HG03460 (cell line): ENCODE data around the gene APP.
"Not testable (repeated sequence)": the region's sequence is repeated elsewhere in the genome, so short reads cannot be mapped to it uniquely, and the experiment has no call there.

ENCODE experiments used
- ATAC-seq: cut with Tn5 transposase; IDR thresholded peaks from one replicate; pipeline ENCODE4 v1.9.1; 2021; ENCODE audit not compliant: unreplicated experiment

Gene APP

DNA sequence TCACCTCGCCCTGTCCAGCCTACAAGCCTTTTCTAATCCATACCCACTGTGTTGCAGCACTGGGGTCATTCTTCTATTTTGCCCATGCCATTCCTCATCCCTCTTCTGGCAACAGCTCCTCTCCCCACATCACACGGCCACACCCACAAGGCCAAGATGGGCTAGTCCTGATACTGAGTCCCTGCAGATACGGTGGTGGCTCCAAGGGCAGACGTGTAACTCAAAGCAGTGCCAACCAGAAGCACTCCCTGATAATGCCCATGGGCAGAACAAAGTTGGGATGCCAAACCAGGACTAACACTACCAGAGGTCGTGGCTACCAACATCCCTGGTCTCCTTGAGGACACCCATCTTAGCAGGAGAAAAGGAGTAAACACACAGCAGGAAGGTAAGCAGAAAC, 64.8 kb downstream of the APP start:
- ATAC-seq, result no peak

- no peak for ATAC-seq
These were observed 70.0 kb downstream of the APP start for GRCh38 chr21:26100573-26100972.

GRCh38 chr21:26099610-26100219, 70.9 kb downstream of the APP start:
- ATAC-seq, result no peak

DNA sequence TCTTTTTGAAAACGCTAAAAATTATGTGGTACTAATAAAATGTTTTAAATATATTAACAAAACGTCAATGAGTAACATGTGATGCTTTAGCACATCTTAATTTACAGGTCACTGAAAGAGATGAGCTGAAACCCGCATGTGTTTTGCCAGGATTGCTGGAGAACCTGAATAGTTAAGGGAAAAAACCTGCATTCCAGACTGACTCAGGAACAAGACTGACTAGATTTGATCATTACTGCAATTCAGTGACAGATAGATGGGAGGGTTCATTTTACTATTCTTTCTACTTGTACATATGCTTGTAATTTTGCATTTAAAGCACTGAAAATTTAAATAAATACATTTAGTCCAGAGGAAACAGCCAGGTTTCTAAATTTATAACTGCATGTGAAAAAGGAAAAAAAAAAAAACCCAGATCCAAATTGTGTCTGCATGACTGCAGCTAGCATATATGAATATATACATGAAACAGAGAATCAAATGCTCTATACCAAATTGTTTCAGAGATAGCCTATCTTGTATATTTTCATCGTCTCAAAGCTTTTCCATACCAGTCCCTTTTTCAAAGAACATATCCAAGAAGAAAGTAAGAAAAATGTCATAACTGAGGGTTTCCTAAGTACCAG, 71.7 kb downstream of the APP start:
- ATAC-seq, result no peak

DNA sequence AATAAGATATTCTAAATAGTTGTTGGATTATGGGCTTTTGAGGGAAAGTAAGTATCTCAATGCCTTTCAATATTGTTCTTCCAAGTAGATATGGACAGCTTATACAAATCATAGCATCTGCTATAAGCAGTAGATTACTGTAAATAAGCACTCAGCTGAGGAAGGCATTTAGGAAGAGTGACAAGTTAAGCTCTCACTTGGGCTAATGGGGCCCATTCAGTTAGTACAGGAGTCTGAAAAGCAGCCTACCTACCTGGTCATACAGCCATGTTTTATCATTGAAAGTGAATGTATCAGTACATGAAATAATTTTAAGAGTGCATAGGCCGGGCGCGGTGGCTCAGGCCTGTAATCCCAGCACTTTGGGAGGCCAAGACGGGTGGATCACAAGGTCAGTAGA, 73.1 kb downstream of the APP start:
- no peak for ATAC-seq

- no peak for ATAC-seq
These were observed 73.8 kb downstream of the APP start for GRCh38 chr21:26096494-26097371.

DNA sequence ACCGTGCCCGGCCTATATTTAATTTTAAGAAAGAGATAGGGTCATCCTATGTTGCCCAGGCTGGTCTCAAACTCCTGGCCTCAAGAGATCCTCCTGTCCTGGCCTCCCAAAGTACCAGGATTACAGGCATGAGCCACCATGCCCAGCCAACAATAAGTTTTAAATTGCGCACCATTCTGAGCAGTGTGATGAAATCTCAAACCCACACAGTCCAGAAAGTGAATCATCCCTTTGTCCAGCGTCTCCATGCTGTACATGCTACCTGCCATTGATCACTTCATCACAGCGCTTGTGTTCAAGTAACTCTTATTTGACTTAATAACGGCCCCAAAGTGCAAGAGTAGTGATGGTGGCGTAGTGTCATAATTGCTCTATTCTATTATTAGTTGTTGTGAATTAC, 75.4 kb downstream of the APP start:
- ATAC-seq, result no peak

- no peak for ATAC-seq
These were observed 77.4 kb downstream of the APP start for GRCh38 chr21:26093122-26093521.

GRCh38 chr21:26091480-26092018, 79.0 kb downstream of the APP start:
- no peak for ATAC-seq

DNA sequence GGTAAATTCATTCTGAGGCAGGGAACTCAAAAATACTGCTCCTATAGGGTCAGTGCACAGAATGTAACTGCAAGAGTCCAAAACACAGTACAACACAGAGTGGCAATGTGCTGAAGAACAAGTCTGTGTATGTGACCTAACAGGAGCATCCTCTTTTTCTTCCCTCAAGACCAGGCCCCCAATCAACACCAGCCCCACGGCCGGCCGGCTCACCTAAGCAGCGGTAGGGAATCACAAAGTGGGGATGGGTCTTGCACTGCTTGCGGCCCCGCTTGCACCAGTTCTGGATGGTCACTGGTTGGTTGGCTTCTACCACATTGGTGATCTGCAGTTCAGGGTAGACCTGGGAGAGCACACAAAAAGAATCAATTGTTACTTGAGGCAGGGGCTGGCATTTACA, 80.8 kb downstream of the APP start:
- ATAC-seq, result no peak

DNA sequence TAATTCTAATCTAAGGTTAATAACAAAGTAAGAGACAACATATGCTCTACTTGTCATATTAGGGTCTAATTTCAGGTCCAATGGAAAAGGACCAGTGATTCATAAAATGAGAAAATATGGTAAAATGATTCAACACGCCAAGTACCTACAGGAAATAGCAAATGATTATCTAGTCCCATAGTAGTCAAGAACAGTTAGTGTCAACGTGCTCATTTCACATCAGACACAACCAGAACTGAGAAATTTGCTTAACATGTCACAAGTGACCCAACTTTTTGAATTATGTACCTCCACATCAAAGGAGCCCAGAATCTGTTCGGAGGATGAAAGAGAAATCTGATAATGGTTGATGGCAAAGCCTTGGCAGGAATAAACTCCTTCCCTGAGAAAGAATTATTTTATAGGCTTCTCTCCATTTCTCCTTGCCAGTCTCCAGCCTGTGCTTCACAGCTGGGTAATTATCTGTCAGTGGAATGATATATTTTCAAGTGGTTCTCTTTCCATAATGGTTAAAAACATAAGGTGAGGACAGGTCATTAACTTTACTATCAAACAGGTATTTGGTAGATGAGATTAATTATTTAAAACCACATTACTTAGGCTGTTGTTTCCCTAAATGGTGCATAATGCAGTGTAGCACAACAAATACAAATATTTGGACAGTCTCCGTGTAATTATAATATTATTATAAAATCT, 83.2 kb downstream of the APP start:
- ATAC-seq, result no peak

DNA sequence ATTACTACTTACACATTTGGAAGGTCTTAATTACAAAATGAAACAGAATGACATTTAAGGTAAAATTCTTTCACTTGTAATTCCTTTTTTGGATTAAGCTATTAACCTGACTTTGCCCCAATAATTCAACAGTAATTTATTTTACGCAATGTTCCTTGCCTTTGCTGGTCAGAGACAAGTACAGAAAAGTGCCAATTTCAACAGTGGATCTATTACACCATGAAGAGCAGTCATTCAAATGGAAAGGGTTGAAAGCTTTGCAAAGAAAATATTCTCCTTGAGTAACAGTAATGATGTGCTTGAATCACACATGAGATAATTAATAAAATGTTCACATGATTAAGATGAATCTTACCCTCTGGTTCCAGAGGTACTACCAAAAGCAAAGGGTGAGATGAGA, 84.7 kb downstream of the APP start:
- ATAC-seq, result no peak

GRCh38 chr21:26085127-26085526, 85.4 kb downstream of the APP start:
- no peak for ATAC-seq

DNA sequence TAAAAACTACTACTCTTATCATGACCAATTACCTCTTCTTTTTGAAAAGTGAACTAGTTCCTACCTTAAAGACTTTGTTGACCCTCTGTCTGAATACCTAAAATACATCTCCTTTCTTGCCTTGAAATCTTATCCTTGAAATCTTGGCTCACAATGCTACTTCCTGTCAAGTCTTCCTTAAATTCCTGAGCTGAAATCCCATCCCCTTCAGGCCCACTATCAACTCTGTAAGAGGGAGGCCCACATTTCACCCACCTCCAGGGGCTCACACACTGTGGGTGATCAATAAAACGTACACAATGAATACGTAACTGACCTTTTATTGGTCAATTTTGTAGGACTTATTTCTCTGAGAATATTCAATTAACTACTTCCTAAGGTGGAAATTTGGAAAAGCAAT, 88.0 kb downstream of the APP start:
- ATAC-seq, result no peak

DNA sequence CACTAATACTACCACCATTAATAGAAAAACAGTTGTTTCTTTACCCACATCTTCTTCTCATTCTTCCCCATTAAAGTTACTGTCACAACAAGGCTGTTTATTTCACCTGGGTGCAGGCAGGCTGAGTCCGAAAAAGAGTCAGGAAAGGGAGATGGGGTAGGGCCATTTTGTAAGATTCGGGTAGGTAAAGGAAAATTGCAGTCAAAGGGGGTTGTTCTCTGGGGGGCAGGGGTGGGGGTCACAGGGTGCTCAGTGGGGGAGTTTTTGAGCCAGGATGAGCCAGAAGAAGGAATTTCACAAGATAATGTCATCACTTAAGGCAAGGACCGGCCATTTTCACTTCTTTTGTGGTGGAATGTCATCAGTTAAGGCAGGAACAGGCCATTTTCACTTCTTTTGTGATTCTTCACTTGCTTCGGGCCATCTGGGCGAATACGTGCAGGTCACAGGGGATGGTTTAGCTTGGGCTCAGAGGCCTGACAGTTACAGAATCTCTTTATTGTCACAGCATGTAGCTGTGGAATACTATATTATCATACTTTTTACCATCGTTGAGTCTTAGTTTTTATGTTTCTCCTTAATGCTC, 89.3 kb downstream of the APP start:
- not testable (repeated sequence) for ATAC-seq

GRCh38 chr21:26080211-26080610, 90.4 kb downstream of the APP start:
- no peak for ATAC-seq

- no peak for ATAC-seq
These were observed 91.2 kb downstream of the APP start for GRCh38 chr21:26079366-26079765.

GRCh38 chr21:26077521-26077920, 93.0 kb downstream of the APP start:
- no peak for ATAC-seq

GRCh38 chr21:26072666-26073615, 97.6 kb downstream of the APP start:
- ATAC-seq, result no peak
